KG1 (cell line): ENCODE results near the gene NDRG3.
"Not testable (repeated sequence)": the region's sequence is repeated elsewhere in the genome, so short reads cannot be mapped to it uniquely, and the experiment has no call there.

Experiments used
- DNase-seq: peaks from one replicate; lab custom pipeline; 2025; lab: John Stamatoyannopoulos, UW

NDRG3 gene

GRCh38 chr20:36760647-36761046 lies 14.8 kb upstream of the NDRG3 start:
- no peak for DNase-seq

- no peak for DNase-seq
Observed at GRCh38 chr20:36758276-36758675, 12.4 kb upstream of the NDRG3 start.

- DNase-seq, result no peak
Observed at GRCh38 chr20:36756496-36756895, 10.6 kb upstream of the NDRG3 start.

DNA sequence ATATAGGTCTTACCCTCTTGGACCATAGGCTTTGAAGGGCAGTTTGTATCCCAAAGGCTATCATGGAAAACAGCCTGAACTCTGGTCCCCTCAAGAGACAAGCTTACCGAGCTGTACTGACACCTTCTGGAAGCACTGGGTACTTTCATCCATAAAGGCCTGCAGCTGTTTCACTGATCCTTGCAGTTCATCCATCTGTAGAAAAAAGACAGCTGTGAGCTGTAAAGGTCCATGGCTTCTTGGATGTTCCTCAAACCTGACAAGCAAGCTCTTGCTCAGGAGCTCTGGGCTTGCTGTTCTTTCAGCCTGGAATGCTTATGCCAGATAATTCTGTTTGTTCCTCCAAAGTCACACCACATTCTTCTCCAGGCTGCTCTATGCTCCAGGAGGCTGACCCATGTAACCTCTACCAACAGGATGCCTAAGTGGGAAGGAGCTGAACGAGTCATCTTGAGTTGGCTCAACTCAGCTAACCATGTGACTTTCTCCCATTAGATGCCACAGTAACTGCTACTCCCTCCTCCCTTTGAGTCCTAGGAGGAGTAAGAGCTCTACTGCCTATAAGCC lies 8.8 kb upstream of the NDRG3 start:
- peak; percentile 9 for DNase-seq

DNA sequence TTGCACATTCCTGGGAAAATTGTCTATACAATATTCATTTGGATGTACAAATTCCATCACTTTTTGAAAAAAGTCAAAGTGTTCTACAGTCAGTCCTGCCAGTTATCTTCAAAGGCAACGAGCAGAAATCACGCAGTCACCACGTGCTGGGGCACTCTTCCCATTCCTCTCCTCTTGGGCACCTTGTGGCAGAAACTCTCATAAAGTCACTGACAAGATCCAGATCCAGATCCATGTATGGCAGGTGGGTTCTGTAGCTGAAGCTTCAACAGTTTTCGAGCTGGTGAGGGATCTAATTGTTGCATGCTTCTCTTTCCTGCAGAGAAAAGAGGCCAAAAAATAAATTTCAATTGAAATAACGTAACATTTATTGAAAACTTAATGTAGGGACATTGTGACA lies 6.7 kb upstream of the NDRG3 start:
- no peak for DNase-seq

DNA sequence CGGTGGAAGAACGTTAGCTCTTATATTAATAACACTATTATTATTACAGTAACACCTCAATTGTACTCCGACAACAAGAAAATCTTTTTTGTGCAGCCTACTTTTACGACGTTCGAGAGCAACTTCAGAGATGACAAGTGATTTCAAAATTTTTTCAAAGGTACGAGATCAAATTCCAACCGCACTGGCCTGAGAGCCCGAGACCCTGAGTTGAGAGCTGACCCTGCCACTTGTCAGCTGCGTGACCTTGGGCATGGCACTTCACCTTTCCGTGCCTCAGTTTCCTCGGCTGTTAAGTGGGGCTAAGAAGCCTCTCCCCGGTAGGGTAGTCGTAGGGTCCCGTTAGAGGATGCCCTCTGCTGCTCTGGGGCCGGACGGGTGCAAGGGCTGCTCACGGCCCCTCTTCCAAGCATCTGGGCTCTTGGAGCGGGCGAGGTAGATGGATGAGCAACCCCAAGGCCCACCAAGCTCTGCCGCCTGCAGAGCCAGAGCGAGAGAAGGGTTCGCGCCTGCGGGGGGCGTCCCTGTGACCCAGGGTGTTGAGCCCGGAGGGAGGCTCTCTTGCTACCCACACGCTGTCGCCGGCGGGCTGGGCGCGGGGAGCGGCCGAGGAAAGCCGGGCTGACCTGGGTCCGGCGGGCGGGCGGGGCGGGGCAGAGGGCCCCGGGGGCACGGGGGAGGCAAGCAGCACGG lies 510 bp downstream of the NDRG3 start:
- no peak for DNase-seq

DNA sequence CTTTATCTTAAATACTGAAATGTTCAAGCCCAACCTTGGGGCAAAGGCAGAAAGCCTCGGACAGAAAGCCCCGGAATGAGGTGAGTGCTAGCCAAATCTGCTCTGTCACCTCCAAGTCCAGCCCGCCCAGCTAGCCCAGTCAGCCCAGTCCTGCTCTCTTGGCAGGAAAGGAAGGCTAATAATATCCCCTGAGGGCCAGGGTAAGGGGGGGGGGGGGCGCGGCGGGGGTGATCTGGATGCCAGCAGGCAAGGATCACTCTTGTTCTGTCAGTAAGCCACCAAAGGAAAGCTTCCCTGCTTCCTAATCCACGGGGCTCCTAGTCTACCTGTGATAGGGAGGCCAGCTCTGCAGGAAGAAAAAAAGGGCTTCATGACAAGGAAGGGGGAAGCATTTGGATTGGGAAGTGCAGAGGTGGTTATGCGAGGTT lies 1.1 kb downstream of the NDRG3 start:
- no peak for DNase-seq

GRCh38 chr20:36744243-36744642 lies 1.6 kb downstream of the NDRG3 start:
- DNase-seq, result no peak

DNA sequence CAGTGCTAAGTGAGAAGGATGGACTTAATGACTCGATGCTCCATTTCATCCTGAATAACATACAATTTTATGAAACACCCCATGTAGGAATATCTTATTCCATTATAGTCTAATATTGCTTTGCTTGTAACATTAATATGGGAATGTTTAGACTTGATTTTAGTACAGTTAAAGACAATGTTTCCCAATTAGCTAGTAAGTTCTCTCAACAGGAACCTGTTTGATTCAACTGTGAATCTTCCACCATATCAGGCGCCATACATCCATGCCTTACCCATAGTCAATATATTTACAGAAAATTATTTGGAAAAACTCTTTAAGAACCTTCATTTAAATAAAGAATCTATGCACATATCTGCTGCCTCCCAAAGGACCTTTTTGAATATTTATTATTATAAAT lies 3.3 kb downstream of the NDRG3 start:
- DNase-seq, result no peak

DNA sequence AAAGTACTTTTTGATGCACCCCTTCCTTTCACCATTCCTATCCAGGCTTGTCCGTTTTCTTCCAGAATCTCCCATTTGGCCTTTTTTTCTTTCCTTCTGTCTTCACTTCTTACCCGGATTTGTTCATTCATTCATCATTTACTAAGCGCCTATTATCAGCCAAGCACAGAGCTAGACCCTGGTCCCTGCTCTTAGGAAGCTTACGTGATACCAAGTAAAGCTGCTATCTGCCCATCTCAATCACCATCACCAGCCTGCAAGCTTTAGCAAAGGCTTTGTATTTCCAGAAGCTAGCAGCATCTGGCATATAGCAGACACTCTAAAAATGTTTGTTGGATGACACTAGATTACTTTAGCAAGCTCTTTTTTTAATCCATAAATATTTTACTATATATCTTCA lies 4.8 kb downstream of the NDRG3 start:
- DNase-seq, result no peak

GRCh38 chr20:36737183-36737499 lies 8.7 kb downstream of the NDRG3 start:
- DNase-seq, result no peak

DNA sequence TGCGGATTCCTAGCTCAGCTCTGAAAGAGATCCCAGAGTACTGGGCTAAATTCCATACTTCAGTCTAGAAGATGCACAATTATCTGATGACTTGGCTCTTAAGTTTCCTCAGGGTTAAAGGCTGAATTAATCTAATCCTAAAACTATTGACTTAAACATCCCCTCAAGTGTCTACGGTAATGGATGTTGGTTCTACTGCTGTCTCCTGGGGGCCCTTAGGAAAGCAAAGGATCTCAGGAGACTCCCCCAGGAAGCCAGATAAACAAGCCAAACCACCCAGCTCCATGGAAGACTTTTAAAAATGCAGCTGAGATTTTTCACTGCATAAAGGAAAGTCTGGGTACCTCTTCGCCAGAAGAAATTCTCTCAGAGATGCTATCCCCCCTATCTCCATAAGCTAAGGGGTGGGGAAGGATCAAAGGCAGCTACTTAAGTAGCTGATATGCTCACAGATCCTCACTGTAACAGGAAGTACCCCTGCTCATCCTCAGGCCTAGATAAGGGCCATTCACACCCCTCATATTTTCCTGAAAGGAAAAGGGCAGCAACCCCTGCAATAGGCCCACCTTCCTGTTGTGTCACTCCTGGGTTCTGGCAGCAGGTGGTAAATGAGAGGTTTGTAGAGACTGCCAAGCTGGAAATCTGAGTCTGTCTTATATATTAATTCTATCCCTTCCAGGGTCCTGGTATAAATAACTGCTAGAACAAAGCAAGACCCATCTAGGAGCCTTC lies 9.3 kb downstream of the NDRG3 start:
- no peak for DNase-seq

DNA sequence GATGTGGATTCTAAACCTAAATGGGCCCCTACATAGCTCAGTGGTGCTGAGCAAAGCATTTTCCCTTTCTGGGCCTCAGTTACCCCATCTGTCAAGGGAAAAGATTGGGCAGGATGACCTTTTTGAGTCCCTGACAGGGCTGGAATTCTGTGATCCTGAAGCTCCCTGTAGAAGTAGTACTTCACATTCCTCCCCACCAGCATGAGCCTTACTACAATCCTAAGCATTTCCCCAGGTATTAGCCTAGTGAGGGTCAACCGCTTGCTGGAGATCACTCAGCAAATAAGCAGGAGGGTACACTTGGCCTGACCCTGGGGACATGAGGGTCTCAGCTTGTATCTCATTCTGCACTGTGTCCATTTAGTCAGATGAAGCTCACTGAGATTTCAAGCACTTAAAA lies 13.4 kb downstream of the NDRG3 start:
- no peak for DNase-seq

GRCh38 chr20:36728986-36729385 lies 16.9 kb downstream of the NDRG3 start:
- DNase-seq, result no peak

DNA sequence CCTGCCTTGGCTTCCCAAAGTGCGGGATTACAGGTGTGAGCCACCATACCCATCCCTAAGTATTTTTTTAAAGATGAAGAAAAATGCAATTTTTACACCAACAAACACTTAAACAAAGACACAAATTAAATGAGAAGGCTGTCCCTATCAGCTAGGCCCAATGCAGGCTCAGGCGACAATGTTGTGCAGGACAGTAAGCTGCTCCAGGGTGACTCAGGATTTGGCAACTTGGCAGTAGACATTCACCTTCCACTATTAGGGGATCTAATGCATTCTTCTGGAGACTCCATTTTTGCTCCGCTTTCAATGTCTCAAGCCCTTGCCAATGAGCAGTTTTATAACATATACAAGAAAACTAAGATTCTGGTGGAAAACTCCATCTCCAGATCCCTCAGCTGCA lies 19.7 kb downstream of the NDRG3 start:
- DNase-seq, result no peak

- no peak for DNase-seq
Observed at GRCh38 chr20:36720510-36720909, 25.4 kb downstream of the NDRG3 start.

GRCh38 chr20:36717657-36718056 lies 28.2 kb downstream of the NDRG3 start:
- no peak for DNase-seq

GRCh38 chr20:36717021-36717420 lies 28.9 kb downstream of the NDRG3 start:
- no peak for DNase-seq

DNA sequence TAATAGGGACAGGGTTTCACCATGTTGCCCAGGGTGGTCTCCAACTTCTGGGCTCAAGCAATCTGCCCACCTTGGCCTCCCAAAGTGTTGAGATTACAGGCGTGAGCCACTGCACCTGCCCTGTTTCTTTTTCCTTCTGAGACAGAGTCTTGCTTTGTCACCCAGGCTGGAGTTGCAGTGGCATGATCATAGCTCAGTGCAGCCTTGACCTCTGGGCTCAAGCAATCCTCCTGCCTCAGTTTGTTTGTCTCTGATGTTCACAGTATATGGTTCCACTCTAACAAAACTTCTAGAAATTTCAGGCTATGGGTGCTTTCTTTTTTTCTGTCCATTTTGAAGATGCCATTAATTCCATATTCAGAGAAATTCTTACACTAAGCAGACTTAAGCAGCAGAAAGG lies 33.1 kb downstream of the NDRG3 start:
- DNase-seq, result no peak

DNA sequence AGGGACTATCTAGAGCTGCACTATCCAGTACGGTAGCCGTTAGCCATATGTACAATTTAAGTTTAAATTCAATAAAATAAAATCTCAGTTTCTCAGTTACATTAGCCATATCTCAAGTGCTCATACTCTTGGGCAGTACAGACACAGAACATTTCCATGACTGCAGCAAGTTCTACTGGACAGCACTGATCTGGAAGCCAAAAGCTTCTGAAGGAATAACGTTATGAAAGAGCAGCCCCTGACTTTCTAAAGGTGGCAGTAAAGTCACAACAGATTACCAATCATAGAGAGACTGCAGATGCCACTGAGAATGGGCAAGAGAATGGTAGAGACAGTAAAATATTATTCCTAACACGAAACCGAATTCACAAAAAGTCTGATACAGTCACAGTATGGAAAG lies 36.8 kb downstream of the NDRG3 start:
- DNase-seq, result no peak

- no peak for DNase-seq
Observed at GRCh38 chr20:36703530-36703929, 42.4 kb downstream of the NDRG3 start.

DNA sequence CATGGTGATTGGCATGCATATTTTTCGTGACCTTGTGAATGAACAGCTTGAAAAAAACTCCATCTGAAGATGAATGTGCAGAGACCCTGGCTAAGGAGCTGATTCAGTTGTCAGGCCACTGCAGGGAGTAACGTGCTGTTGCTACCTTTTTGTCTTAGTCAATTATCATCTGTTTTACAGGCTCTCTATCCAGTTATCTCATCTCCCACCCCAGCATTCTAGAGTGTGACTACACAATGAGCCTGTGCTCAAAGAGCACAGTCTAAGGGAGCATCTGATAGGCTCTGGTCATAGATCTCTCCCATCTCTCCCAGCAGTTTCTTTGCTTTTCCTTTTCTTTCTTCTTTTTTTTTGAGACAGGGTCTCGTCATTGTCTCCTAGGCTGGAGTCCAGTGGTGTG lies 45.5 kb downstream of the NDRG3 start:
- no peak for DNase-seq

DNA sequence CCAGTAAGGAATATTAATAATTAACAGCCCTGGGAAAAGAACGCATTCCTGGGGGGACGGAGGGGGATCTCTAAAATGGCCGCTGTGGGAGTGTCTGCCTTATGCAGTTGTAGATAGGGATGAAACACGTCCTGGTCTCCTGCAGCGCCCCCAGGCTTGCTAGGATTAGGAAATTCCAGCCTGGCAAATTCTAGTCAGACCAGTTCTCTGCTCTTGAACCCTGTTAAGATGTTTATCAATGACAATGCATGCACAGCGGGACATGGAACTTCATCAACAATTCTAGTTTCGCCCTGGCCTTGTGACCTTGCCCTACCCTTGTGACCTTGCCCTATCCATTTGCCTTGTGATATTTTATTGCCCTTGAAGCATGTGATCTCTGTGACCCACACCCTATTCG lies 50.4 kb downstream of the NDRG3 start:
- not testable (repeated sequence) for DNase-seq

DNA sequence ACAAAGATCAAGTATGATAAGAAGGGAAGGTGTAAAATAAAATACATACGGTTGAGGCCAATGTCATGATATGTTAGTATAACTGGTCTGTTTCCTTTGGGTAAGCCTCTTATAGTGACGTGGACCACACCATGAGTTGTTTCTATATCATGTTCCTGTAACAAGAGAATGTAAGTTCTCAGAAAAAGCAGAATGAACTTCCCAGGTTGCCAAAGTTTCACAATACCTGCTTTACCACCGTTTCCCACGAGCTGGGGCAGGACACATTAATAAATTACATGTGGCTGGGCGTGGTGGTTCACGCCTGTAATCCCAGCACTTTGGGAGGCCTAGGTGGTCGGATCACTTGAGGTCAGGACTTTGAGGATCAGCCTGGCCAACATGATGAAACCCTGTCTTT lies 57.3 kb downstream of the NDRG3 start:
- no peak for DNase-seq
